NT2/D1 (cell line): ENCODE measurements around the gene TMEM245.
"Not testable (repeated sequence)": the region's sequence is repeated elsewhere in the genome, so short reads cannot be mapped to it uniquely, and the experiment has no call there.

Experiments used
- DNase-seq: peaks from one replicate; pipeline ENCODE4 v3.0.0-alpha.2; 2011; ENCODE audit warnings: low read depth, low spot score
- H3K27me3 ChIP-seq: 2 replicates; pipeline ENCODE4 v1.6.0; 2011; ENCODE audit warnings: mild to moderate bottlenecking; ENCODE audit not compliant: insufficient read length, insufficient read depth
- H3K36me3 ChIP-seq: 2 replicates; pipeline ENCODE4 v1.6.1; 2011; ENCODE audit warnings: mild to moderate bottlenecking, low read length, mixed read lengths; ENCODE audit not compliant: insufficient read depth, insufficient read length
- H3K4me1 ChIP-seq: 2 replicates; pipeline ENCODE4 v1.5.1; 2011; ENCODE audit not compliant: insufficient read depth, insufficient read length
- H3K4me3 ChIP-seq: 2 replicates; pipeline ENCODE4 v1.5.1; 2011; ENCODE audit warnings: low read depth; ENCODE audit not compliant: insufficient read length
- H3K9ac ChIP-seq: 2 replicates; pipeline ENCODE4 v1.6.0; 2011; ENCODE audit warnings: low read depth; ENCODE audit not compliant: insufficient read length
- H3K9me3 ChIP-seq: 2 replicates; pipeline ENCODE4 v1.5.1; 2011; ENCODE audit warnings: mild to moderate bottlenecking, low read length; ENCODE audit not compliant: insufficient read depth
- SUZ12 ChIP-seq: IDR thresholded peaks from 2 replicates; pipeline ENCODE4 v1.6.1; 2011; ENCODE audit not compliant: insufficient read length, insufficient read depth; ENCODE audit errors: extremely low read depth
- YY1 ChIP-seq: IDR thresholded peaks from 2 replicates; pipeline ENCODE4 v1.6.1; 2011; ENCODE audit not compliant: insufficient read length, insufficient read depth
- ZNF274 ChIP-seq: IDR thresholded peaks from 2 replicates; pipeline ENCODE4 v1.6.1; 2011; ENCODE audit warnings: mild to moderate bottlenecking, low read depth, low read length

TMEM245 gene

GRCh38 chr9:109129470-109130197 lies 9.9 kb upstream of the TMEM245 start:
- Histone ChIP-seq H3K27me3 (no peaks in the 10 kb centered on the region), H3K9ac (no peak overlapping the region)

GRCh38 chr9:109126671-109127070 lies 6.9 kb upstream of the TMEM245 start:
- not testable (repeated sequence) for H3K9ac ChIP-seq, H3K36me3 ChIP-seq, H3K4me3 ChIP-seq, DNase-seq, H3K9me3 ChIP-seq, H3K4me1 ChIP-seq, H3K27me3 ChIP-seq

More at GRCh38 chr9:109129470-109130197, 9.9 kb upstream of the TMEM245 start:
- no peak for DNase-seq
- Histone ChIP-seq H3K36me3 (no peaks in the 10 kb centered on the region), H3K4me3 (no peak overlapping the region), H3K9me3 (no peaks in the 10 kb centered on the region), H3K4me1 (no peaks in the 10 kb centered on the region)
- TF ChIP-seq YY1, result no peak
- TF ChIP-seq ZNF274, result no peak
- TF ChIP-seq SUZ12, result no peak

- Histone ChIP-seq H3K4me1 (no peaks in the 10 kb centered on the region), H3K9me3 (no peaks in the 10 kb centered on the region), H3K36me3 (no peaks in the 10 kb centered on the region), H3K27me3 (no peaks in the 10 kb centered on the region), H3K4me3 (no peak overlapping the region), H3K9ac (no peak overlapping the region)
- TF ChIP-seq ZNF274 (no peak), YY1 (no peak), SUZ12 (no peak)
- DNase-seq, result no peak
Measured at GRCh38 chr9:109124121-109124520, 4.4 kb upstream of the TMEM245 start.

- no peak overlapping the region for H3K9ac ChIP-seq
- no peaks in the 10 kb centered on the region for H3K9me3 ChIP-seq
- H3K4me3 ChIP-seq, result no peak overlapping the region
- H3K36me3 ChIP-seq, result peaks cover 5% of the 10 kb centered on the region
- TF ChIP-seq SUZ12, result no peak
- H3K27me3 ChIP-seq, result no peaks in the 10 kb centered on the region
- DNase-seq, result no peak
- no peaks in the 10 kb centered on the region for H3K4me1 ChIP-seq
Measured at GRCh38 chr9:109122726-109123621, 3.2 kb upstream of the TMEM245 start.

- H3K4me1 ChIP-seq, result no peaks in the 10 kb centered on the region
- H3K9me3 ChIP-seq, result no peaks in the 10 kb centered on the region
- DNase-seq, result no peak
- TF ChIP-seq SUZ12 (no peak), ZNF274 (no peak)
- peaks cover 13% of the 10 kb centered on the region for H3K36me3 ChIP-seq
- H3K27me3 ChIP-seq, result no peaks in the 10 kb centered on the region
- no peak overlapping the region for H3K4me3 ChIP-seq
- no peak overlapping the region for H3K9ac ChIP-seq
Measured at GRCh38 chr9:109121232-109121796, 1.6 kb upstream of the TMEM245 start.

- Histone ChIP-seq H3K4me1 (no peaks in the 10 kb centered on the region), H3K36me3 (peaks cover 17% of the 10 kb centered on the region), H3K9ac (peak overlapping the region; percentile 58), H3K9me3 (no peaks in the 10 kb centered on the region), H3K4me3 (no peak overlapping the region), H3K27me3 (no peaks in the 10 kb centered on the region)
- TF ChIP-seq YY1, result no peak
- no peak for TF ChIP-seq SUZ12
- no peak for TF ChIP-seq ZNF274
- DNase-seq, result no peak
Measured at GRCh38 chr9:109120204-109120789, 550 bp upstream of the TMEM245 start.
